Fibroblast of lung (primary cell): ENCODE measurements around the gene BEST4.

Experiments used
- CTCF ChIP-seq, 2 donors: IDR thresholded peaks in 1 of 2; conservative IDR thresholded peaks in 1 of 2; 1 replicate in 1 of 2; 2 replicates in 1 of 2; pipeline ENCODE4 v1.5.1; 2011 to 2012; ENCODE audit warnings: low read length in 2 of 2, control low read depth in 1 of 2, inconsistent platforms in 1 of 2, low read depth in 1 of 2, mild to moderate bottlenecking in 1 of 2
- EZH2 ChIP-seq: IDR thresholded peaks from 2 replicates; pipeline ENCODE4 v1.5.1; 2012; ENCODE audit warnings: low read length, control low read depth, mild to moderate bottlenecking; ENCODE audit errors: missing control alignments

GRCh38 chr1:44807364-44808062 is 19.5 kb upstream of the BEST4 start:
- TF ChIP-seq EZH2 (no peak), CTCF (conservative IDR thresholded peaks at IDR 0.05 in 1 of 2, IDR thresholded peaks at IDR 0.05 in 1 of 2; ENCODE audit: low read depth in 1 of 2, low read length in 2 of 2) (no peak)
